Measurements from ENCODE around the gene MRPL43. TPM values are rescaled to one million over a fixed set of nuclear protein-coding genes. Genes with fewer than 3 reads are reported as not detected.

MRPL43 gene
- total RNA-seq, 1 donor from 2014 or later: 41.2 TPM

DNA sequence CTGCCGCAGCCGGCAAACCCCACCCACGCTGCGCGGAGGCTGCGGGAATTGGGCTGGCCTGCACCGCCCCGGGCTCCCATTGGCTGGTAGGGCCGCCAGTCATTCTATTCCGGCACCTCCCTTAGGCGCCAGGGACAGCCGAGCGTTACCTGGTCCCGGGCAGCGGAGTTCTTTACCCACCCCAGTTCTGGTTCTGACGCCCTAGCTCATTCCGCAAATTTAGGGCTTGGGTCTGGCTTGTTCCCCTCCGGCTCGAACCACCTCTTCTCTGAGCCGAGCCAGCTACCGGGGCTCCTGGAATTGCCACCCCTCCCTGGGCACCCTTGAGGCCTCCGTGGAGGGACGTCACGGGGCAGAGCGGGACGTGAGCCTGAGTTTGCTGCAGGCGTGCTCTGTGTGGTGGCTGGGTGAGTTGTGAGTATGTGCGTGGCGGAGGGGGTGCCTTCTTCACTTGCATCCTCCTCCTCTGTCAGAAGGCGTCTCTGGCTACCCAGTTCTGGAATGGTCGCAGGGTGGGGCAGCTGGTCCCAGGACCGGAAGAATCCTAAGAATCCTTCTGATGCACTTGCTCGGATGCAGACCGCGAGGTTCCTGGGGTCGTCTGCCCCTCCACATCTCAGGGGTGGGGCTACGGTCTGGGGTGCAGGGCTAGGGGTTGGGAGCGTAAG, 44.0 kb upstream of the MRPL43 start, which contains the start of the genes PDZD7 and SFXN3:
PDZD7 (minus strand) TSS at position 2 of the 668 bp plus-strand sequence. CDS start 910 bp downstream, outside the sequence.
SFXN3 (plus strand) TSS at position 107 of the 668 bp plus-strand sequence. CDS start 3,461 bp downstream, outside the sequence.
- H3K4me1 ChIP-seq (ENCODE audit: control insufficient read depth in 3 of 3, insufficient read depth in 3 of 3, low read length in 3 of 3): peaks cover 23 to 32% (median 29%) of the 10 kb centered on the region in 3 donors
- peak within 1 kb of the TSS; percentile 91 for H3K27ac ChIP-seq (ENCODE audit: low read depth, low read length)
- H3K9me3 ChIP-seq (ENCODE audit: control insufficient read depth in 3 of 3, low read length in 3 of 3): no peaks in the 10 kb centered on the region
- no peaks in the 10 kb centered on the region for H3K27me3 ChIP-seq (ENCODE audit: control insufficient read depth in 3 of 3, insufficient read depth in 3 of 3, low read length in 3 of 3)
- peaks cover 15 to 16% (median 16%) of the 10 kb centered on the region in 3 donors for H3K36me3 ChIP-seq (ENCODE audit: control insufficient read depth in 3 of 3, insufficient read depth in 3 of 3, low read length in 3 of 3)
- peak within 1 kb of the TSS; percentile 63 to 87 (median 84) for H3K9ac ChIP-seq (ENCODE audit: low read depth in 1 of 3, low read length in 3 of 3)
- peak within 1 kb of the TSS; percentile 88 to 89 (median 88) for H3K4me3 ChIP-seq (ENCODE audit: low read length in 3 of 3)

DNA sequence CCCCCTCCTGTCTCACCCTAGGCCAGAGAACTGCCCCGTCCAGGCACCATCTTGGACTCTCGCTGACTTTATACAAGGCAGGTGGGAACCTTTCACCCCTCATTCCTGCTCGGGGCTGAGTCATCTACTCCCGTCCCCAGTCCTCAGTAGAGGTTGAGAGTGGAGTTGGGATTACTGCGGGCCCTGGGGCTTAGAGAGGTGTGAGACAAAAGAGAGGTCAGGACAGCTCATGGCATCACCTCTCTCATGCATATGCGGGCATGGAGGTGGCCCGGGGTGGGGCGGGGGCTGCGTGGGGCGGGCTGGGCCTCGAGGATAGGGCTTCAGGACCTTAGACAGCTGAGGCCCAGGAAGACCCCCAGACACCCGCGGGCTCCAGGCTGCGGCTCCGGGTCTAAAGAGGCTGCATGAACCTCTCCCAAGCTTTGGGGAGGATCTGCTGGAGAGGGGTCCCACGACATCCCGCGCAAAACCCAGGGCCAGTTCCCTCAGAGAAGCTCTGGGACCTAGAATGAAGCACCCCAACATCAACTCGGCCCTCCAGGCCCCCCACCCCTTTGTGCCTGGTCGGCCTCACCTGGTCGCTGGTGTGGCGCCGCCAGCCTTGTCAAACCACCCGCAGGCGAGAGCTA, 43.3 kb upstream of the MRPL43 start:
- Histone ChIP-seq H3K27ac (ENCODE audit: low read depth, low read length) (no peak overlapping the region), H3K4me1 (ENCODE audit: control insufficient read depth in 3 of 3, insufficient read depth in 3 of 3, low read length in 3 of 3) (peaks cover 23 to 32% (median 29%) of the 10 kb centered on the region in 3 donors), H3K36me3 (ENCODE audit: control insufficient read depth in 3 of 3, insufficient read depth in 3 of 3, low read length in 3 of 3) (peaks cover 9 to 10% (median 10%) of the 10 kb centered on the region in 3 donors), H3K4me3 (ENCODE audit: low read length in 3 of 3) (peak overlapping the region; percentile 88 to 89 (median 88)), H3K9me3 (ENCODE audit: control insufficient read depth in 3 of 3, low read length in 3 of 3) (no peaks in the 10 kb centered on the region), H3K9ac (ENCODE audit: low read depth in 1 of 3, low read length in 3 of 3) (peak overlapping the region in 1 of 3 donors; percentile 77), H3K27me3 (ENCODE audit: control insufficient read depth in 3 of 3, insufficient read depth in 3 of 3, low read length in 3 of 3) (no peaks in the 10 kb centered on the region)

GRCh38 chr10:101029520-101030295, 42.4 kb upstream of the MRPL43 start:
- Histone ChIP-seq H3K4me1 (ENCODE audit: control insufficient read depth in 3 of 3, insufficient read depth in 3 of 3, low read length in 3 of 3) (peaks cover 23 to 32% (median 29%) of the 10 kb centered on the region in 3 donors), H3K27ac (ENCODE audit: low read depth, low read length) (no peak overlapping the region), H3K4me3 (ENCODE audit: low read length in 3 of 3) (no peak overlapping the region), H3K36me3 (ENCODE audit: control insufficient read depth in 3 of 3, insufficient read depth in 3 of 3, low read length in 3 of 3) (peaks cover 0 to 2% (median under 1%) of the 10 kb centered on the region in 3 donors), H3K9ac (ENCODE audit: low read depth in 1 of 3, low read length in 3 of 3) (peak overlapping the region in 1 of 3 donors; percentile 3), H3K27me3 (ENCODE audit: control insufficient read depth in 3 of 3, insufficient read depth in 3 of 3, low read length in 3 of 3) (no peaks in the 10 kb centered on the region), H3K9me3 (ENCODE audit: control insufficient read depth in 3 of 3, low read length in 3 of 3) (no peaks in the 10 kb centered on the region)

GRCh38 chr10:101028446-101029337, 41.4 kb upstream of the MRPL43 start:
- no peak overlapping the region for H3K27ac ChIP-seq (ENCODE audit: low read depth, low read length)
- H3K4me1 ChIP-seq (ENCODE audit: control insufficient read depth in 3 of 3, insufficient read depth in 3 of 3, low read length in 3 of 3): peaks cover 23 to 32% (median 29%) of the 10 kb centered on the region in 3 donors
- H3K36me3 ChIP-seq (ENCODE audit: control insufficient read depth in 3 of 3, insufficient read depth in 3 of 3, low read length in 3 of 3): no peaks in the 10 kb centered on the region
- H3K4me3 ChIP-seq (ENCODE audit: low read length in 3 of 3): no peak overlapping the region
- no peaks in the 10 kb centered on the region for H3K9me3 ChIP-seq (ENCODE audit: control insufficient read depth in 3 of 3, low read length in 3 of 3)
- H3K9ac ChIP-seq (ENCODE audit: low read depth in 1 of 3, low read length in 3 of 3): peak overlapping the region in 1 of 3 donors; percentile 25
- no peaks in the 10 kb centered on the region for H3K27me3 ChIP-seq (ENCODE audit: control insufficient read depth in 3 of 3, insufficient read depth in 3 of 3, low read length in 3 of 3)

DNA sequence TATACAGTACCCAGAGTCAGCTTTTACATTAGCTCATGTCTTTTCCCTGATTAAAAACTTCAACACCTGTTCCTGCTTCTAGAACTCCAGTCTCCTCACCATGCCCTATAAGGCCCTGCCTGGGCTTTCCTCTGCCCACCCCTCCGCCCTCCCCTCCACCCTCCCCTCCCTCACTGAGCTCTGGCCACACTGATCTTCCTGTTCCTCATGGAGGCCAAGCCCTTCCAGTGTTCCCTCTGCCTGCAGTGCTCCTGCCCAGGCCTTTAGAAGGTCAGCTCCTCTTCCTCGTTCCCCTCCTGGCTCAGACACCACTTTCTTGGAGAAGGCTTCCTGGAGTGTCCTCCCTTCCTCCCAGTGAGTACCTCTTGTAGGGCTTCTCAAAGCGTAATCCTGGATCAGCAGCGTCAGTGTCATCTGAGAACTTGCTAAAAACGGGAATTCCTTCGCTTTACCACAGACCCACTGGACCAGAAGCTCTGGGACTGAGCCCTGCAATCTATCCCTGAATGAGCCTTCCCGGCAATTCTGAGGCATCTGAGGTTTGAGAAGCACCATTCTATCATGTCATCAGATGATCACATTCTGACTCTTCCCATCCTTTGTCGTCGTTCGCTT, 39.9 kb upstream of the MRPL43 start:
- Histone ChIP-seq H3K9me3 (ENCODE audit: control insufficient read depth in 3 of 3, low read length in 3 of 3) (no peaks in the 10 kb centered on the region), H3K27ac (ENCODE audit: low read depth, low read length) (no peak overlapping the region), H3K36me3 (ENCODE audit: control insufficient read depth in 3 of 3, insufficient read depth in 3 of 3, low read length in 3 of 3) (no peaks in the 10 kb centered on the region), H3K27me3 (ENCODE audit: control insufficient read depth in 3 of 3, insufficient read depth in 3 of 3, low read length in 3 of 3) (no peaks in the 10 kb centered on the region), H3K4me3 (ENCODE audit: low read length in 3 of 3) (no peak overlapping the region), H3K9ac (ENCODE audit: low read depth in 1 of 3, low read length in 3 of 3) (no peak overlapping the region), H3K4me1 (ENCODE audit: control insufficient read depth in 3 of 3, insufficient read depth in 3 of 3, low read length in 3 of 3) (peaks cover 14 to 20% (median 19%) of the 10 kb centered on the region in 3 donors)

GRCh38 chr10:101022967-101023705, 35.8 kb upstream of the MRPL43 start:
- no peak overlapping the region for H3K4me3 ChIP-seq (ENCODE audit: low read length in 3 of 3)
- peaks cover 0 to 9% (median 7%) of the 10 kb centered on the region in 3 donors for H3K4me1 ChIP-seq (ENCODE audit: control insufficient read depth in 3 of 3, insufficient read depth in 3 of 3, low read length in 3 of 3)

DNA sequence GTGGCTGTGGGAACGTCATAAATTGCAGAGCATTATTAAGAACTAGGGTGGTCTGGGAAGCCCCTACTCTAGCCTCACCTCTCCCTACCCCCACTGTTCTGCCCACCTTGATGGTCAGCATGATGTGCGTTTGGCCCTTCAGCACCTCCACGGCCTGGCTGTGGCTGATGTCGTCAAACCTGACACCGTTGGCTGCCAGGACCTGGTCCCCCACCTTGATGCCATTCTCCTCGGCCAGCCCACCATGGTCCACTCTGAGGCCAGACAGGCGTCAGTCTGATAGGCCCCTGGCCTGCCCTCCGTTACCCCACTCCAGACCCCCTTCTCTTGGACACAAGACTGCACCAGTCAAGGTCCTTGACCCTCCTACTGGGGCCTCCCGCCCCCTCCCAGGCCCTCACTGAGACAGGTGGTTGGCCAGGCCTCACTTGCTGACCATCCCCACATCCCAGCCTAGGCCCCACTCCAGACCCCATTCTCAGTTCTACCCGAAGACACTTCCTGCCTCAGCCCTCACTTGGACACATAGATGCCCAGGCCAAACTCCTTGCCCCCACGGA, 34.5 kb upstream of the MRPL43 start:
- no peak overlapping the region for H3K9ac ChIP-seq (ENCODE audit: low read depth in 1 of 3, low read length in 3 of 3)
- no peak overlapping the region for H3K4me3 ChIP-seq (ENCODE audit: low read length in 3 of 3)
- no peaks in the 10 kb centered on the region for H3K36me3 ChIP-seq (ENCODE audit: control insufficient read depth in 3 of 3, insufficient read depth in 3 of 3, low read length in 3 of 3)
- no peaks in the 10 kb centered on the region for H3K9me3 ChIP-seq (ENCODE audit: control insufficient read depth in 3 of 3, low read length in 3 of 3)
- no peak overlapping the region for H3K27ac ChIP-seq (ENCODE audit: low read depth, low read length)
- H3K4me1 ChIP-seq (ENCODE audit: control insufficient read depth in 3 of 3, insufficient read depth in 3 of 3, low read length in 3 of 3): peaks cover 0 to 9% (median 7%) of the 10 kb centered on the region in 3 donors
- peaks cover 4 to 9% (median 8%) of the 10 kb centered on the region in 3 donors for H3K27me3 ChIP-seq (ENCODE audit: control insufficient read depth in 3 of 3, insufficient read depth in 3 of 3, low read length in 3 of 3)

More at GRCh38 chr10:101022967-101023705, 35.8 kb upstream of the MRPL43 start:
- H3K9ac ChIP-seq (ENCODE audit: low read depth in 1 of 3, low read length in 3 of 3): no peak overlapping the region
- H3K9me3 ChIP-seq (ENCODE audit: control insufficient read depth in 3 of 3, low read length in 3 of 3): no peaks in the 10 kb centered on the region
- H3K36me3 ChIP-seq (ENCODE audit: control insufficient read depth in 3 of 3, insufficient read depth in 3 of 3, low read length in 3 of 3): no peaks in the 10 kb centered on the region
- peaks cover 0 to 4% (median 4%) of the 10 kb centered on the region in 3 donors for H3K27me3 ChIP-seq (ENCODE audit: control insufficient read depth in 3 of 3, insufficient read depth in 3 of 3, low read length in 3 of 3)
- H3K27ac ChIP-seq (ENCODE audit: low read depth, low read length): no peak overlapping the region

DNA sequence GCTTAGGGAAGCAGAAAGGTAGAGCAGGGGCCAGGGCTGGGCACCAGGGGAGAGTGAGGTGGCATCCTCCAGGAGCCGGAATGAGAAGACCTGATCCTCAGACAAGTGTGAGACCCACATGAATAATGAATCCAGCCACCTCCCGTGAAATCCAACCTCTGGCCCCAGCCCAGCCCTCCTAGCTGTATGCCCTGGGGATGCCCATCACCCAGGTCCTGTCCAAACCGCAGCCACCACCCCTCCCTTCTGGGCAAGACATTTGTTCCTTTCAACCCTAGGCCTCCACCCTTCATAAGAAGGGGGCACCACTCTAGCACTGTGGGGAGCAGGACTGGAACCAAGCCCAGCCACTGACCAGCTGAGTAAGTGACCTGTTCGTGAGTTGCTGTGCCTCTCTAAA, 33.9 kb upstream of the MRPL43 start:
- H3K9me3 ChIP-seq (ENCODE audit: control insufficient read depth in 3 of 3, low read length in 3 of 3): no peaks in the 10 kb centered on the region
- H3K4me3 ChIP-seq (ENCODE audit: low read length in 3 of 3): no peak overlapping the region
- no peaks in the 10 kb centered on the region for H3K36me3 ChIP-seq (ENCODE audit: control insufficient read depth in 3 of 3, insufficient read depth in 3 of 3, low read length in 3 of 3)
- no peak overlapping the region for H3K27ac ChIP-seq (ENCODE audit: low read depth, low read length)
- peaks cover 9 to 14% (median 13%) of the 10 kb centered on the region in 3 donors for H3K27me3 ChIP-seq (ENCODE audit: control insufficient read depth in 3 of 3, insufficient read depth in 3 of 3, low read length in 3 of 3)
- no peak overlapping the region for H3K9ac ChIP-seq (ENCODE audit: low read depth in 1 of 3, low read length in 3 of 3)
- peaks cover 0 to 9% (median 7%) of the 10 kb centered on the region in 3 donors for H3K4me1 ChIP-seq (ENCODE audit: control insufficient read depth in 3 of 3, insufficient read depth in 3 of 3, low read length in 3 of 3)

Data from skeletal muscle tissue (tissue), 4 donors.